IMR-90 (cell line): ENCODE data around the gene CDRT4. TPM values are rescaled to one million over a fixed set of nuclear protein-coding genes. Genes with fewer than 3 reads are reported as not detected.

Source experiments
- ATAC-seq: fragments of 200-7000 bp; cut with Tn5 transposase; 2 replicates; pipeline ENCODE4 v1.9.1; 2020; ENCODE audit warnings: low read depth, mild to moderate bottlenecking, moderate library complexity
- BruUV-seq: library from RNA; stranded (reverse); fragments of 400-500 nt; replicated peaks from 2 replicates; lab custom pipeline; 2021; lab: Mats Ljungman, UMichigan
- CTCF ChIA-PET: fragments of 300-600 bp; formaldehyde crosslinking; extraction: SDS; loops from one replicate; lab custom pipeline; 2021; ENCODE audit warnings: antibody characterized with exemption; lab: Yijun Ruan, JAX
- POLR2A ChIA-PET: fragments of 300-600 bp; sonication (Branson Sonifier 250); formaldehyde crosslinking; loops from one replicate; lab custom pipeline; 2022; ENCODE audit warnings: antibody characterized with exemption; ENCODE audit not compliant: unreplicated experiment; lab: Charles Lee
- DNase-seq: peaks from one replicate; pipeline ENCODE4 v3.0.0; 2013
- H2AFZ ChIP-seq: replicated peaks from 2 replicates; pipeline ENCODE3; 2013; ENCODE audit warnings: low read length, mild to moderate bottlenecking; ENCODE audit not compliant: poor library complexity
- H2AK5ac ChIP-seq: 2 replicates; pipeline ENCODE4 v1.6.1; 2013; ENCODE audit warnings: low read depth, low read length, inconsistent platforms
- H2AK9ac ChIP-seq: replicated peaks from 2 replicates; pipeline ENCODE3; 2013; ENCODE audit warnings: mild to moderate bottlenecking, low read depth, low read length, moderate library complexity; ENCODE audit not compliant: poor library complexity
- H2BK120ac ChIP-seq: 2 replicates; pipeline ENCODE4 v1.6.1; 2013; ENCODE audit warnings: low read depth, low read length, inconsistent platforms
- H2BK15ac ChIP-seq: 3 replicates; pipeline ENCODE4 v1.6.1; 2013; ENCODE audit warnings: low read depth, low read length, inconsistent platforms
- H2BK20ac ChIP-seq: 2 replicates; pipeline ENCODE4 v1.6.1; 2013; ENCODE audit warnings: low read depth, mild to moderate bottlenecking, inconsistent platforms, low read length, moderate library complexity
- H2BK5ac ChIP-seq: 2 replicates; pipeline ENCODE4 v1.6.1; 2013; ENCODE audit warnings: mild to moderate bottlenecking, low read depth, low read length, inconsistent platforms; ENCODE audit not compliant: poor library complexity, severe bottlenecking
- H3K14ac ChIP-seq: replicated peaks from 2 replicates; pipeline ENCODE4 v1.6.1; 2013; ENCODE audit warnings: low read depth, low read length, inconsistent platforms
- H3K18ac ChIP-seq: 2 replicates; pipeline ENCODE4 v1.6.1; 2013; ENCODE audit warnings: low read depth, low read length, control low read depth
- H3K23ac ChIP-seq: 2 replicates; pipeline ENCODE4 v1.6.1; 2013; ENCODE audit warnings: low read depth, low read length, inconsistent platforms
- H3K27ac ChIP-seq: 2 replicates; pipeline ENCODE4 v1.5.1; 2013; ENCODE audit warnings: mild to moderate bottlenecking, control low read depth, low read length; ENCODE audit not compliant: insufficient read depth
- H3K27me3 ChIP-seq: 2 replicates; pipeline ENCODE4 v1.6.1; 2013; ENCODE audit warnings: low read length; ENCODE audit not compliant: control insufficient read depth, insufficient read depth
- H3K36me3 ChIP-seq: 2 replicates; pipeline ENCODE4 v1.6.1; 2013; ENCODE audit warnings: low read length, mixed read lengths; ENCODE audit not compliant: control insufficient read depth, insufficient read depth
- H3K4ac ChIP-seq: 2 replicates; pipeline ENCODE4 v1.6.1; 2013; ENCODE audit warnings: low read depth, low read length, inconsistent platforms
- H3K4me1 ChIP-seq: 2 replicates; pipeline ENCODE4 v1.6.1; 2013; ENCODE audit warnings: low read length, mixed read lengths; ENCODE audit not compliant: control insufficient read depth, insufficient read depth
- H3K4me2 ChIP-seq: 2 replicates; pipeline ENCODE4 v1.6.1; 2013; ENCODE audit warnings: low read depth, mild to moderate bottlenecking, control low read depth, low read length, moderate library complexity
- H3K4me3 ChIP-seq: 2 replicates; pipeline ENCODE4 v1.5.1; 2013; ENCODE audit warnings: low read depth, mild to moderate bottlenecking, control low read depth, low read length, moderate library complexity; ENCODE audit not compliant: insufficient read depth
- H3K56ac ChIP-seq: 2 replicates; pipeline ENCODE4 v1.6.1; 2013; ENCODE audit warnings: low read length, inconsistent platforms; ENCODE audit not compliant: insufficient read depth; ENCODE audit errors: extremely low read depth
- H3K79me1 ChIP-seq, 2 experiments: 2 replicates each; pipeline ENCODE4 v1.6.1; 2013; ENCODE audit warnings: low read length in 2 of 2, inconsistent platforms in 1 of 2, low read depth in 1 of 2
- H3K9ac ChIP-seq: 2 replicates; pipeline ENCODE4 v1.6.1; 2013; ENCODE audit warnings: low read depth, low read length, control low read depth
- H3K9me1 ChIP-seq: 2 replicates; pipeline ENCODE4 v1.6.1; 2013; ENCODE audit warnings: low read length, inconsistent platforms; ENCODE audit not compliant: insufficient read depth
- H3K9me3 ChIP-seq: 2 replicates; pipeline ENCODE4 v1.6.1; 2013; ENCODE audit warnings: low read length; ENCODE audit not compliant: control insufficient read depth, insufficient read depth
- H4K20me1 ChIP-seq: 2 replicates; pipeline ENCODE4 v1.6.1; 2013; ENCODE audit warnings: low read length, inconsistent platforms; ENCODE audit not compliant: insufficient read depth
- H4K5ac ChIP-seq: 2 replicates; pipeline ENCODE4 v1.6.1; 2013; ENCODE audit warnings: mild to moderate bottlenecking, low read depth, low read length, control low read depth
- H4K8ac ChIP-seq, 2 experiments: 2 replicates each; pipeline ENCODE4 v1.6.1; 2013; ENCODE audit warnings: low read depth in 2 of 2, low read length in 2 of 2, control low read depth in 1 of 2, inconsistent platforms in 1 of 2
- H4K91ac ChIP-seq: 2 replicates; pipeline ENCODE4 v1.6.1; 2013; ENCODE audit warnings: low read depth, low read length, inconsistent platforms; ENCODE audit not compliant: insufficient read depth
- RAD21 ChIP-seq: IDR thresholded peaks from 2 replicates; pipeline ENCODE4 v1.6.1; 2012; ENCODE audit warnings: low read length, improper control_type of control experiment
- WGBS, 2 experiments: methylation state at CpG; one replicate each; pipeline versions ENCODE4 v1.1.5 to v1.1.7; 2013; ENCODE audit warnings: missing lambda C conversion rate in 2 of 2; ENCODE audit not compliant: insufficient read length in 1 of 2; ENCODE audit errors: extremely low coverage in 2 of 2; 5-methylcytosine and 5-hydroxymethylcytosine counted together
- dilution Hi-C: fragments of 300-500 bp; cut with HindIII; formaldehyde crosslinking; loops from one replicate; pipeline ENCODE4 v1.14.3; 2018; ENCODE audit warnings: low sequenced_read_pairs; ENCODE audit not compliant: unreplicated experiment
- in situ Hi-C: fragments of 300-500 bp; cut with MboI; formaldehyde crosslinking; loops from 3 replicates; pipeline ENCODE4 v1.14.3; 2019; ENCODE audit warnings: low sequenced_read_pairs, inconsistent platforms, mixed read lengths
- intact Hi-C: fragments of 100-400 bp; cut with micrococcal nuclease; formaldehyde crosslinking; loops from 2 replicates; pipeline ENCODE4 v1.10.0; 2022
- polyA plus RNA-seq, 3 experiments: library from polyadenylated mRNA; depleted of rRNA; stranded (reverse); fragments of >200 nt; gene quantifications; 2 replicates each; pipeline ENCODE4 v1.2.3, GENCODE V29; 2012; ENCODE audit warnings: low replicate concordance in 1 of 3
- total RNA-seq: library from RNA; depleted of rRNA; stranded (reverse); fragments of >200 nt; gene quantifications from 2 replicates; pipeline ENCODE4 v1.2.3, GENCODE V29; 2012

Gene CDRT4
- total and polyA plus RNA-seq, 2 of the 4 experiments (the other 2 are of a cell fraction): 0.90 to 3.7 TPM

GRCh38 chr17:15453246-15453645, 14.2 kb downstream of the CDRT4 start:
- peak; percentile 29 for DNase-seq
- in situ Hi-C loops: no loop called here

More at GRCh38 chr17:15453246-15453645, 14.2 kb downstream of the CDRT4 start:
- Histone ChIP-seq H4K20me1 (no peaks in the 10 kb centered on the region), H2AK5ac (no peak overlapping the region), H2AK9ac (no peak overlapping the region), H4K5ac (no peak overlapping the region), H3K18ac (peak overlapping the region; percentile 7; the same call in 1 of the 2 replicates), H3K79me1 (no peaks in the 10 kb centered on the region), H2BK5ac (no peak overlapping the region), H3K4me3 (no peak overlapping the region), H3K23ac (no peak overlapping the region), H3K56ac (no peak overlapping the region), H3K36me3 (peaks cover 3% of the 10 kb centered on the region; the same call in 1 of the 2 replicates), H3K4me1 (peaks cover 22% of the 10 kb centered on the region), H3K4me2 (no peak overlapping the region), H3K9me3 (peaks cover 3% of the 10 kb centered on the region), H4K91ac (no peak overlapping the region), H3K27me3 (no peaks in the 10 kb centered on the region), H3K4ac (no peak overlapping the region), H3K27ac (no peak overlapping the region), H3K9ac (no peak overlapping the region), H2BK15ac (no peak overlapping the region), H4K8ac (no peak overlapping the region; a peak in 1 of 4 replicates), H3K14ac (no peak overlapping the region), H3K9me1 (peaks cover 18% of the 10 kb centered on the region; the same call in 1 of the 2 replicates), H2BK120ac (no peak overlapping the region), H2BK20ac (no peak overlapping the region), H2AFZ (no peak overlapping the region)
- TF ChIP-seq RAD21: no peak
- dilution Hi-C loops: no loop called here
- ChIA-PET POLR2A (no interaction called here), CTCF (no interaction called here)
- ATAC-seq: no peak
- intact Hi-C loops: no loop called here
- no CpG with 5 or more reads among the region's 4 CpGs for WGBS, 2 experiments
- BruUV-seq: no TSS peak
